ENCODE measurements around the gene TBC1D19.
"Not testable (repeated sequence)": the region's sequence is repeated elsewhere in the genome, so short reads cannot be mapped to it uniquely, and the experiment has no call there.

Gene TBC1D19

GRCh38 chr4:26692014-26692726 is 108.3 kb downstream of the TBC1D19 start:
- no peak for DNase-seq

- DNase-seq = not testable (repeated sequence)
Observed at GRCh38 chr4:26694131-26694530, 110.2 kb downstream of the TBC1D19 start.

DNA sequence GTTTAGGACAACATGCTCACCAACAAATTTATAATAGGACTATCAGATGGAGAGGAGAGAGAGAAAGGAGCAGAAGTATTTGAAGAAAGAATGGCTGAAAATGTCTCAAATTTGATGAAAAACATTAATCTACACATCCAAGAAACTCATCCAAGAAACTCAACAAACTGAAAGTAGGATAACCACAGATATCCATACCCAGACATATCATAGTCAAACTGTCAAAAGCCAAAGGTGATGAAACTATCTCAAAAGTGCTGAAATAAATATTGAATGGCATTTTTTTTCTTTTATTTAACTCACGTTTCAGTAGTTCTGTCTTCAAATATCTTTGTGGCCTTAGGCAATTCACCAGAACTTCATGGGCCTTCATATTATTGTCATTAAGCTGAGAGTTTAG is 116.2 kb downstream of the TBC1D19 start:
- no peak for DNase-seq

DNA sequence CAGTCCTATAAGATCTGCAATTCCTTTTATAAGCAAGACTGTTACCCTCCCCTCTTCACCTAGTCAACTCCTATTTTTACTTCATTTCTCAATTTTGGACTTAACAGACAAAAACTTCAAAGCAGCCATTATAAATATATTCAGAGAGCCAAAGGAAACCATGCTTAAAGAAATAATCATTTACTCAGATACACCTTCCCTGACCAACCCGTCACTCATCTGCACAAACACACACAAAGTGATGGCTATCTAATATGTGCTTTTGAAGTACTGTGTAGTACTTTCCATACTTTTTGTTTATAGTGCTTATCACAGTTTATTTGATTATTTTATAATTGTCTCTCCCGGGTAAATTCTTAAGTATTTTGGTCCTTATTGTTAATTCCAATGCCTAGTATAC is 117.2 kb downstream of the TBC1D19 start:
- DNase-seq = no peak

DNA sequence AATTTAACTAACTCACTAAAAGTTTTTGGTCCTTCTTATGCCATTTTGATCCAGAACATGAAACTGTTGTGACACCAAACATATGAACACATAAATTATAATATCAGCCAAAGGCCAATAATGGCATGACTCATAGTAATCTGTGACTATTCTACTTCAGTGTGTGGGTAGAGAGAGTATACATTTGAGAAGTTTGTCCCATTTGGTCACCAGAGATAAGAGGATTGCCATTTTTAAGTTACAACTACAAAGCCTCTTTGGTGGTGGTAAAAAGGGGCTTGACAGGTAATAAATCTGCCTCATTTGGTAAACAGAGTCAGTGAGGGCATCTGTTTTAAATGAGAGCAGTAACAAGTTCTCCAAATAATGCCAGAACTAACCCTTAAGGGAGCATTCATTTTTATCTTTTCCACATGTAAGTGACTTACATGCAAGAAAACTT is 117.9 kb downstream of the TBC1D19 start:
- DNase-seq = no peak

- DNase-seq = no peak
Observed at GRCh38 chr4:26707342-26707741, 123.5 kb downstream of the TBC1D19 start.

DNA sequence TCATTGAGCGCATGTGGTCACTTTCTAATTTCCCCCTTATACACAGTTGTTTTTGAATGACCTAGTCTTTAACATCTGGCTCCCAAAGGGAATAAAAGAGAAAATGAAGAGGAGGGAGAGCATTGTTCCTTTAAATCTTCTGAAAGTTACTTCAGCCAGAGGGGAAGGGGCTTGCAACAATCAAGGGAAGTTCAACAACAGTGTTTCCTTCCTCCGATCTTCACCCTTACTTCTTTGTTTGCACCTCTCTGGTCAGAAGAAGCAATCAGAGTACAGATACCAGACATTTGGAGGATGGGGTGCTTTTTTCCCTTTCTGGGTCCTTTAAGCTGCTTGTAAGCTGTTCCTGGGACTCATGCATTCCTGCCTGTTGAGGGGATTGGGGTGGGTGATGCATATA is 125.4 kb downstream of the TBC1D19 start:
- DNase-seq = no peak

GRCh38 chr4:26713563-26714151 is 129.8 kb downstream of the TBC1D19 start:
- DNase-seq = no peak

GRCh38 chr4:26715636-26716242 is 131.9 kb downstream of the TBC1D19 start:
- DNase-seq = no peak

DNA sequence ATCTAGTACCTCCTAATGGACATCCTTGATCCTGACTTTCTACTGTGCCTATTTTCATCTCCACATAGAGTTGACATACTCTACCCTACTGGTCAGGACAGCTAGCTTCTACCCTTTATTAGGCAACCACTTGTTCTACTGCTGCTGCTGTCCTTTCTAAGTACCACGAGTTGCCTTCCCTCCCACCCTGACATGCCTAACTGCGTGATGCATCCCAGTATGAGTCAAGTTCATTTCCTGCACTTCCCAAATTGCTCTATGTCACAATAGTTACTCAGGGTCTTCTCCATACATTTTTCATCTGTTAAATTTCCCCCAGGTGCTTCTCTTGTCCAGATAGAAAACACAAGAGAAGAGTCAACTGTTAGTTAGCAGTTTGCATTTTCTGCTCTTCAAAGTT is 133.4 kb downstream of the TBC1D19 start:
- DNase-seq = no peak

- no peak for DNase-seq
Observed at GRCh38 chr4:26719954-26720552, 136.2 kb downstream of the TBC1D19 start.

DNA sequence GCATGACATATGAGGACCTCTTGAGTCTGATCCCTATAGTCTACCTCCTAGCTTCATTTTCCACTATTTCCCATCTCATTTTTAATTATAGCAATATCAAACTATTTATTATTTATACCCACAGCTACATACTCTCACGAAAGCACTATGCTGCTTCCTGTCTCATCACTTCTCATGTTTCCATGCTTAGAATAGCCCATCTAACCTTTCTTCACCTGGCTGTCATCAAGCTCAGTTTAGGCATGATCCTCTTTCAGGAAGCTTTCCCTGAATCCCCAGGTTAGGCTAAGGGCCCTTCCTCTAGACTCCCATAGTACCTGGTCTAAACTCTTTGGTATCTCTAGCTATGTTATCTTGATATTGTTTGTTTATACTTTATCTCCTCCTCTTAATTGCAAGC is 137.8 kb downstream of the TBC1D19 start:
- no peak for DNase-seq

DNA sequence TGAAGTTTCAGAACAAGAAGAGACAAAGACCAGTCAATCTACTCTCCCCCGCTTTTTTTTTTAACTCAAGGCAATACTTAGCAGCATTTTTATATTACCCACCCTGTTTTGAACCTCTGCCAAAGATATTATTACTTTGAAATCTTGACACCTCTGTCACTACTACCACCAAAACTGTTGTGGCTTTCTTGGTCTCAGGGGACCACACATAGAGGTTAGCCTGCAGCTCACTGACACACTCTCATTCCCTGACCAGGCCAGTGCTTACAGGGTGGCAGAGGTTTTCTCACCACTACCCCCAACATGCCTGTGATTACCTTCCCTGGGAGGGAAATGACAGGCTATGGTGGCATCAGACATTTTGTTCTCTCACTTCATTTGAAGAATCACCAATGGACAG is 139.3 kb downstream of the TBC1D19 start:
- DNase-seq = no peak

DNA sequence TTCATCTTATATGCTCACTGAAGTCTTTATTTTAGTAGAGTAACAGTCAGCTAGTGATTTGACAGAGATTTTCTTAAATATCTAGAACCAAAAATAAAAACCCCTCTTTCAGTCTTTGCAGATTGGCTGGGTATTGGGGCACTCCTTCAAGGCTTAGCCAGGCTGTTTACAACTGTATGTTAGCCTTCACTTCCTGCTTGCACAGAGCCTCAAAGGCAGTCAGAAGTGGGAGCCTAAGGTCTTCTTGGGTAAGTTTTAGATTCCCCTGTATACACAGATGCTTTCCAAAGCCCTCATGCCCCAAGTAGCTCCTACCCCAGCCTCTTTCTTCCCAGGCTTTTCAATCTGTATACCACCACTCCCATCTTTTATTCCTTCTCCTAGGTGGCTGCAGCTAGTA is 140.7 kb downstream of the TBC1D19 start:
- no peak for DNase-seq

DNA sequence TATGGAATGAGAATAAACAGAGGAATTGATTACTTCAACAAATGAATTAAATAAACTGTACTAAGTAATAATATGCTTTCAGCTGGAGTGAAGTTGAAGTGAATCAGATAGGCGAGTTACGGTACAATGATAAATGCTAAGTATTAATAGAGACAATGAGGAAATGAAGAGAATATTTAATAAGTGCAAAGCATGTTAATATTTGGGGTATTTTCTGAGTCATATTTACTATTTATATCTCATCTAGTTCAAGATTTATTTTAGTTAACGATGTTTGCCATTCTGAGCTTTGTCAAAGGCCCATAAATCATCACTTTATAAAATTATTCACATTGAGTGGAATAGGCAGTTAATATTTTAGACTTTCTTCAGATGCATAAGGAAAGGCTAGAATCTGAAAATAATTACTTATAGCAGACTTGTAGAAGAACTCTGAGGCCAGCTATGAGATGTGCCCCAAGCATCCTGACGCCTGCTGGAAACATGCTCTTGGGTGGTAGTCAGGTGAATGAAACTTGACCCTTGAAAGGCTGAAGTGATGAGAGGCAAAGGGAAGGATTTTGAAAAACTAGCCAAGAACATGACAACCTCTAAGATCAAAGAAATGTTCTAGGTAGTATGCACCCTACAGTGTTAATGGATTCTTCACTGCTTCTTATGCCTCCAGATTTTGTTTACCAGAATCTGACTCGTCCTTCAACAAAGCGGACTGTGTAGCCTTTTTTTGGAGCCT is 142.9 kb downstream of the TBC1D19 start:
- no peak for DNase-seq

DNA sequence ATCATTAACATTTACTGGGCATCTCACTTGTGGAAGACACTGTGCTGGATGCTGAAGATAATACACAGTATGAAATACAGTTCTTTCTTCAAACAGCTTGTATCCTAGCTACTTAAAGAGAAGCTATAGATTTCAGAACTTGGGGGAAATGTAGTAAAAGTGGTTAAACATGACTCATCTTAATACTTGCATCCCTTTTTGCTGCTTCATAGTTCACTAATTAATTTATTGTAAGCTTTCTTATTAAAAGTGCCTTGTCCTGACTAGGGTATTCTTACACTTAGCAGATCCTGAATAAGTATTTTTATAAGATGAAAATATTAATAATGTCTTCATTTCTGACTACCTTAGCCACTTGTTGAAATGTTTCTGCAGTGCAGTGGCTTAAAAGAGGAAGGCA is 144.0 kb downstream of the TBC1D19 start:
- DNase-seq = no peak

- no peak for DNase-seq
Observed at GRCh38 chr4:26729027-26729426, 145.1 kb downstream of the TBC1D19 start.

GRCh38 chr4:26729547-26729946 is 145.7 kb downstream of the TBC1D19 start:
- no peak for DNase-seq

DNA sequence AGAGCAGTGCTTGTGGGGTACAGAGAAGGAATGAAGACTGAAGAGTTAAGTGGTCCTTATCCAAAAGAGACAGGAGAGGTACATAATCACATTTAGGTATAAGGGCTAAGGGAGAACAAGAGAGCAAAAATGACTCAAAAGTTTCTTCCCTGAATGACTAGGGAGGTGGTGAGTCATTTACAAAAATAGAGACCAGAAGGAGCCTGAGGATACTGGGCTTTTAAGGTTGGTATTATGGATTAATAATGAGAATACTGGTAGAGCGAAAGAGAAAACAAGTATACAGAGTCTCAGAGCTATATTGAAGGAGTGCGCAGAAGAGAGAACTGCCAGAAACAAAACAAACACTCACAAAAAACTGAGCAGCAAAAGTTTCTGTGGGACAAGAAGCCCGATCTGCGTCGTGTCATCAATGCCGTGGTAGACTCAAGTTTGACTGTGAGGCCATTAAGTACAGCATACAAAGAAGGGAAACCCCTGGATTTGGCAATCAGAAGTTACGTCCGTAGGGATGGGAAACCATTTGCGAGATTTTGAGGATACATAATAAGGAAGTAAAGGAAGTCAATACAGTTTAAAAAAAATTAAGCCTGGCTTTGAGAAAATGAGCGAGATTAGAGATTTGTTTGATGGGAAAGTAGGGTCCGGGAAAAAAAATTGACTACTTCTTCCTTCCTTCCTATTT is 147.6 kb downstream of the TBC1D19 start:
- no peak for DNase-seq

- no peak for DNase-seq
Observed at GRCh38 chr4:26732356-26732755, 148.5 kb downstream of the TBC1D19 start.

DNA sequence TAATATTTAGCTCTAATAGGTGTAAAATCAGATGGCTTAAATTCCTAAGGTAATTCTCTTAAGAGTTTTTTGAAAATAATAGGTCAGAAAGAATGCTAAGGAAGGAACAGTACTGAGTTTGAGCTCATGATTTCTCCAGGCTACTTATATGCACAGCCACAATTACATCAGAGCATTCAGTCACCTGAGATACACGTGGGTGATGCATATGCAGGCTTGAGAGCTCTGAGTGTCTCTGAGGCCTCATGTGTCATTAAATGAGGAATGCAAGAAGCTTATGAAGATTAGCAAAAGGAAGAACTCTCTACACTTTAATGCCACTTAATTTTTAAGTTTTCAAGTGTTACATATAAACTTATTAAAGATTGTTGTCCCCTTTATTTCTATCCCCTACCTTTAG is 152.7 kb downstream of the TBC1D19 start:
- no peak for DNase-seq

DNA sequence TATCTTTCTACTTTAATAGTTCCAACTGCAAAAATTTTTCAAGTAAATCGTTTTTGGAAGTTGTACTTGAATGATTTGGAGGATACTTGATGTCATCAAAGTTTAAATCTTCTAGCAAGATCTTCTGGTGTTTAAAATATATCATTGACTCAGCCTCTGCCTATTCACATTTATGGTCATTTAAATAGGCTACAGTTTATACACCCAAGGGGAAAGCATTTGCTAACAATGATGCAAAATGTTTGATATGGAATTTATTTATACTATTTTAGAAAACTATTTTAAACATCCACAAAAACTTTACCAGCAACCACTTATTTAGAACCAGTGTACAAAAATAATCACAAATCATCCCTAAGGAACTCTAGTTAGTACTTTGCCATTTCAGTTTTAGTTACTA is 153.5 kb downstream of the TBC1D19 start:
- DNase-seq = no peak

- no peak for DNase-seq
Observed at GRCh38 chr4:26741491-26741871, 157.6 kb downstream of the TBC1D19 start.

All from activated CD4-positive, CD25-positive, alpha-beta regulatory T cell treated with anti-CD3 and anti-CD28 coated beads, Interleukin-2, amount 50 U/mL, for 72 hours (primary cell).